Memory B cell (primary cell): ENCODE data around the gene EWSR1.
A peak's percentile ranks its signal among the peaks of the same experiment; 100 is the strongest.
"Not testable (repeated sequence)": the region's sequence is repeated elsewhere in the genome, so short reads cannot be mapped to it uniquely, and the experiment has no call there.

ENCODE experiments used
- ATAC-seq: fragments of 150-1000 bp; cut with Tn5 transposase; 2 replicates; pipeline ENCODE4 v1.10.0; 2021; ENCODE audit warnings: low read depth, mild to moderate bottlenecking, moderate library complexity
- DNase-seq, 2 donors: peaks; one replicate each; pipeline ENCODE4 v3.0.0; 2022; ENCODE audit warnings: low spot score in 2 of 2
- H3K27ac Mint-ChIP-seq: one replicate; pipeline ENCODE4 v1.8.0; 2022; ENCODE audit warnings: mild to moderate bottlenecking, moderate library complexity, mixed read lengths
- H3K27me3 Mint-ChIP-seq: one replicate; pipeline ENCODE4 v1.8.0; 2022; ENCODE audit warnings: mixed read lengths
- H3K36me3 Mint-ChIP-seq: one replicate; pipeline ENCODE4 v1.8.0; 2022; ENCODE audit warnings: mild to moderate bottlenecking, mixed read lengths
- H3K4me1 Mint-ChIP-seq: one replicate; pipeline ENCODE4 v1.8.0; 2022; ENCODE audit warnings: mixed read lengths
- H3K4me3 Mint-ChIP-seq: one replicate; pipeline ENCODE4 v1.8.0; 2022; ENCODE audit warnings: mild to moderate bottlenecking, moderate library complexity, mixed read lengths
- H3K9me3 Mint-ChIP-seq: one replicate; pipeline ENCODE4 v1.8.0; 2022; ENCODE audit warnings: mixed read lengths

EWSR1 gene

GRCh38 chr22:29267858-29268510 is at the start of gene EWSR1, which contains the start of gene RHBDD3:
Gene EWSR1, plus strand, starts transcription at chr22:29268268. Its CDS starts 69 bp downstream, at chr22:29268337.
Gene RHBDD3, minus strand, starts transcription at chr22:29267981. Its CDS starts 2,355 bp downstream, at chr22:29265626.
- peak; percentile 88 for ATAC-seq
- peak; percentile 99 to 100 for DNase-seq
- H3K27me3 Mint-ChIP-seq = no peaks in the 10 kb centered on the region
- H3K36me3 Mint-ChIP-seq = peaks cover 10% of the 10 kb centered on the region
- H3K4me1 Mint-ChIP-seq = peaks cover 34% of the 10 kb centered on the region
- H3K4me3 Mint-ChIP-seq = peak within 1 kb of the TSS; percentile 88
- no peaks in the 10 kb centered on the region for H3K9me3 Mint-ChIP-seq
- peak within 1 kb of the TSS; percentile 98 for H3K27ac Mint-ChIP-seq

DNA sequence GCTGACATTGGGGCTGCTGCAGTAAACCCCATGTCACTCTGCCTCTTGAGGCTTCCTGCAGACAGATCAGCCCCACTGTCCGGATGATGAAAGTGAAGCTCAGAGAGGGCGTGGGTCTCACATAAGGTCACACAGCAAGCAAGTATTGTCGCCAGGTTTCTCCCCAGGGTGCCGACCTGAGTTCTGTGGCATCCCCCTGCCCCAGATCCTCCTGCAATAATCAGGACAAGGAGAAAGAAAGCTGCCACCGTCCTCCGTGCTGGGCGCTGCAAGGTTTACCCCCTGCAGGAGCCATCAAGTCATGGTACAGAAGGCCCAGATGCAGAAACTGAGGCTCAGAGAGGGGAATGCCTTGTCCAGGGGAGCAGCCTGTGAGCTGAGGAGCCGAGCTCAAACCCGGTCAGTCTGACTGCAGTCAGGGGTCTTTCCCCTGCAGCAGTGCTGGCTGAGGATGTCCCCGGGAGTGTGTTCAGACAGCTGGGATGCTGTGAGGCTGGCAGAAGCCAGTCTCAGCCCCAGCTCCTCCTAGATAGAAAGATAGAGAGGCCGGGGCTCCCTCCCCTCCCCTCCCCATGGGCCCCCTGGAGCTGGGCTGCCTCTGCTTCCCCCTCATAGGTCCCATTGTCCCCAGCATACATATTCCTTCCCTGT is 49.2 kb upstream of the EWSR1 start:
- H3K9me3 Mint-ChIP-seq = no peaks in the 10 kb centered on the region
- H3K27me3 Mint-ChIP-seq = peaks cover 18% of the 10 kb centered on the region
- no peak overlapping the region for H3K27ac Mint-ChIP-seq
- H3K36me3 Mint-ChIP-seq = no peaks in the 10 kb centered on the region
- no peak for ATAC-seq
- H3K4me1 Mint-ChIP-seq = no peaks in the 10 kb centered on the region
- no peak overlapping the region for H3K4me3 Mint-ChIP-seq
- DNase-seq = no peak

DNA sequence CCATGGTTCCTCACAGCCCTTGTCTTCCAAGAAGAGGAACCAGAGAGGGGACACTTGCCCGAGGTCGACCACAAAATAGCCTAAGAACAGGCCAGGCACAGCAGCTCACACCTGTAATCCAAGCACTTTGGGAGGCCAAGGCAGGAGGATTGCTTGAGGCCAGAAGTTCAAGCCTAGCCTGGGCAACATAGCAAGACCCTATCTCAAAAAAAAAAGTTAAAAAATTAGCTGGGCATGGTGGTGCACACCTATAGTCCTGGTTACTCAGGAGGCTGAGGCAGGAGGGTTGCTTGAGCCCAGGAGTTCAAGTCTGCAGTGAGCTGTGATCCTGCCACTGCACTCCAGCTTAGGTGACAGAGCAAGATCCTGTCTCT is 48.7 kb upstream of the EWSR1 start:
- DNase-seq, H3K36me3 Mint-ChIP-seq, H3K27ac Mint-ChIP-seq, H3K4me1 Mint-ChIP-seq, ATAC-seq, H3K9me3 Mint-ChIP-seq, H3K4me3 Mint-ChIP-seq: not testable (repeated sequence)
- peaks cover 13% of the 10 kb centered on the region for H3K27me3 Mint-ChIP-seq

- Mint-ChIP-seq H3K36me3 (no peaks in the 10 kb centered on the region), H3K27ac (no peak overlapping the region), H3K4me3 (no peak overlapping the region), H3K4me1 (no peaks in the 10 kb centered on the region), H3K9me3 (no peaks in the 10 kb centered on the region), H3K27me3 (peaks cover 13% of the 10 kb centered on the region)
- ATAC-seq (no peak), DNase-seq (no peak)
These were observed 48.0 kb upstream of the EWSR1 start for GRCh38 chr22:29219881-29220670.

GRCh38 chr22:29224121-29224858 is 43.8 kb upstream of the EWSR1 start:
- no peaks in the 10 kb centered on the region for H3K4me1 Mint-ChIP-seq
- ATAC-seq = no peak
- H3K9me3 Mint-ChIP-seq = no peaks in the 10 kb centered on the region

GRCh38 chr22:29224859-29225410 is 43.1 kb upstream of the EWSR1 start:
- no peak for ATAC-seq
- Mint-ChIP-seq H3K4me3 (no peak overlapping the region), H3K9me3 (no peaks in the 10 kb centered on the region), H3K27ac (no peak overlapping the region), H3K27me3 (peaks cover 13% of the 10 kb centered on the region), H3K4me1 (no peaks in the 10 kb centered on the region), H3K36me3 (no peaks in the 10 kb centered on the region)
- no peak for DNase-seq

More at GRCh38 chr22:29224121-29224858, 43.8 kb upstream of the EWSR1 start:
- DNase-seq = no peak
- Mint-ChIP-seq H3K4me3 (no peak overlapping the region), H3K27ac (no peak overlapping the region), H3K36me3 (no peaks in the 10 kb centered on the region), H3K27me3 (peaks cover 15% of the 10 kb centered on the region)

DNA sequence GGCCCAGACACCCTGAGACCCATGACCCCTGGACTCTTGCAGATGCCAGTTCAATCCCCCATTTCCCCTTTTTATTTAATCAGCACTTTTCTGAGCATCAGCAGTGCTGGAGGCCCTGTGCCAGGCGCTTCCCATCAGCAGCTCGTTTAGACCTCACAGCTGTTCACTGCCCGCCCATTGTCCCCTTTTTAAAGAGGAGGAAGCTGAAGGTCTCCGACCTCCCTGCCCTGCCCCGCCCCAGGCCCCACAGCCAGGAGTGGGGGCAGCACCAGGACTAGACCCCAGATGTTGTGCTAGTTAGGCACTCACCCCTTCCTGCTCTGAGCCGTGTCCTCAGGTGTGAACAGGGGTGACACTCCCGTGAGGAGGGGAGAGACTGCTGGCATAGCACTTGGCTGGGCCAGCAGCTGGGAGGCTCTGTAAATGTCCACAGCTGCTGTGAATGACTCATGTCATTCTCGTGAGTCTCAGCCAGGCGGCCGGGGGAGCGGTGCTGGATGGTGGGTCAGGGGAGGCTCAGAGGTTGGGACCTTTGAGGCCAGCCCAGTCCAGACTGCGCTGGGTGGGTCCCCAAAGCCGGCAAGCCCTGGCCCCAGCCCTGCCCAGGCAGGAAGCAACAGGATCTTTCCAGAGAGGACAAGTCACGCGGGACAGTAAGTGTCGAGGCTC is 42.5 kb upstream of the EWSR1 start:
- Mint-ChIP-seq H3K4me3 (no peak overlapping the region), H3K27ac (no peak overlapping the region), H3K27me3 (peaks cover 12% of the 10 kb centered on the region), H3K9me3 (no peaks in the 10 kb centered on the region), H3K4me1 (no peaks in the 10 kb centered on the region), H3K36me3 (no peaks in the 10 kb centered on the region)
- ATAC-seq (no peak), DNase-seq (no peak)

DNA sequence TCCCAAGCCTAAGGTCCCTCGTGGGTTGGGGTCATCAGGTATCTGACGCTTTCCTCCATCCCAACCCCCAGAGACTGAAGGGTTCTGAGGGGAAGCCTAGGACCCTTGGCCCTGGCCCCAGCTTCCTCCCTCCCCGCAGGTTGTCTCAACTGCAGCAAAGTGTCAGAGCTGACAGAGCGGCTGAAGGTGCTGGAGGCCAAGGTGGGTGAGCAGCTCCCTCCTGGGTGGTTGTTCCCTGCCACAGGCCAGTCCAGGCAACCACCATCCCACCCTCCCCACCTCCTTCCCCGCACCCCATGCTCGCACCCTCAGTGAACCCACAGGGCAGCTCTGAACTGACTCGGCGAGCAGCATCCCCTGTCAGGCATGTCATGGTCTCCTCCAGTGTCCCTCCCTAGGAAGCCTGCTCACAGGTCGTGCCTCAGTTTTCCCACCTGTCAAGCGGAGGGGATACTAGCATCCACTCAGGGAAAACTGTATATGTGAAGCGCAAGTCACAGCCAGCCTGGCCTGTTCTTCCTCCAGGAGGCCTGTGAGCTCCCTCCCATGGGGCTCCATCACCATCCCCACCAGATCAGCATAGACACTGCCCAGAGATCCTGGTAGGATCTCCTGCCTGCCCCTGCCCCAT is 41.6 kb upstream of the EWSR1 start:
- H3K27ac Mint-ChIP-seq = no peak overlapping the region
- no peaks in the 10 kb centered on the region for H3K4me1 Mint-ChIP-seq
- DNase-seq = no peak
- no peak for ATAC-seq
- no peaks in the 10 kb centered on the region for H3K9me3 Mint-ChIP-seq
- H3K4me3 Mint-ChIP-seq = no peak overlapping the region
- peaks cover 9% of the 10 kb centered on the region for H3K27me3 Mint-ChIP-seq
- H3K36me3 Mint-ChIP-seq = no peaks in the 10 kb centered on the region

DNA sequence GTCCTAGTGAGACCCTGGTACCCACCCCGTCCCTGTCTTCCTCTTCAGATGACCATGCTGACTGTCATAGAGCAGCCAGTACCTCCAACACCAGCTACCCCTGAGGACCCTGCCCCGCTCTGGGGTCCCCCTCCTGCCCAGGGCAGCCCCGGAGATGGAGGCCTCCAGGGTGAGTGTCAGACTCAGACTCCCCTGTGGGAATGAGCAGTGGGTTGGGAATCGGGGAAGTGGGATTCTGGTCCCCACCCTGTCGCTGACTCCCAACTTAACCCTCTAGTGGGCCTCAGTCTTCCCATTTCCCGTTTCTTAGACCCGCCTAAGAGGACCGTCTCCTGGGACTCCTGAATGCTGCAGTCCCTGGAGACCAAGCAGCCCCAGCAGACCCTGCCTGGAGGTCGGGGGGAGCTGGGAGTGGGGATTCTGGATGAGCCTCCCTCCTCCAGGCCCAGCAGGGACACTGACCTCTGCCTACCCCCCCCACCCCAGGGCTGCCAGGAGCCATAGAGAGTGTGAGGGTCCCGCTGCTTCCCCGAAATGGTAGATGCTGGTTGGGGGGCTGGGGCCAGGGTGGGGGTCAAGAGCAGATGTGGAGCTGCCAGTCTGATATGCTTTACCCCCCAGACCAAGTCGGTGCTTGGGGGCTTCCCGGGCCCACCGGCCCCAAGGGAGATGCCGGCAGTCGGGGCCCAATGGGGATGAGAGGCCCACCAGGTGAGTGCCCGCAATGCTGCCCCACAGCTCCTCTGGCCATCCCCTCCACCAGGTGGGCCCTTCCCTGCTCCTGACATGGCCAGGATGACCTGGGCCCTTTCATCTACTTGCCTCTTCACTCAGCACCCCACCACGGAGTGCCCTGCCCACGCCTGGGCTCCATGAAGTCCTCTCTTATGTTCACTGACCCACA is 36.8 kb upstream of the EWSR1 start:
- ATAC-seq = no peak
- Mint-ChIP-seq H3K27ac (no peak overlapping the region), H3K9me3 (peaks cover 3% of the 10 kb centered on the region), H3K4me1 (no peaks in the 10 kb centered on the region), H3K27me3 (peaks cover 12% of the 10 kb centered on the region), H3K36me3 (peaks cover 3% of the 10 kb centered on the region), H3K4me3 (no peak overlapping the region)
- DNase-seq = no peak

GRCh38 chr22:29231971-29232959 is 35.8 kb upstream of the EWSR1 start:
- Mint-ChIP-seq H3K4me3 (no peak overlapping the region), H3K9me3 (peaks cover 3% of the 10 kb centered on the region), H3K4me1 (no peaks in the 10 kb centered on the region), H3K27ac (no peak overlapping the region), H3K27me3 (peaks cover 5% of the 10 kb centered on the region), H3K36me3 (peaks cover 3% of the 10 kb centered on the region)
- no peak for DNase-seq
- no peak for ATAC-seq

DNA sequence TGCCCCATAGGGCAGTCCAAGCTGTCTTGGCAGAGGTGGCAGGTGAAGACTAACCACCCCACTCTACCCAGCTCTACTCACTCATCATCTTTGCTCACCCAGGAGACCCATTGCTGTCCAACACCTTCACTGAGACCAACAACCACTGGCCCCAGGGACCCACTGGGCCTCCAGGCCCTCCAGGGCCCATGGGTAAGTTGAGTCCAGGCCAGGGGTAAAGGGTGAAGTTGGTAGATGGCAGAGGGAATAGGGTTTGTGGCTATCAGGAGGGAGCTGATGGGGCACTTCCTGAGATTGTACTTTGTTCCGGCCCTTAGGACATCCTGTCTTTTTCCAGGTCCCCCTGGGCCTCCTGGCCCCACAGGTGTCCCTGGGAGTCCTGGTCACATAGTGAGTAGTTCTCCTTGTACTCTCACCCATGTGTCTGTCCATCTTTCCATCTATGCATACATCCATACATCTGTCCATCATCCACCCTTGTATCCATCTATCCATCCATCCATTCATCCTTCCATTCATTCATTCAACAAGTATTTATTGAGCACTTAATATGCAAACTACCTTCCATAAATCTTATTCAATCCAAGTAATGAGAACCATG is 34.7 kb upstream of the EWSR1 start:
- H3K27me3 Mint-ChIP-seq = peaks cover 4% of the 10 kb centered on the region
- H3K36me3 Mint-ChIP-seq = peaks cover 3% of the 10 kb centered on the region
- H3K4me1 Mint-ChIP-seq = no peaks in the 10 kb centered on the region
- H3K4me3 Mint-ChIP-seq = no peak overlapping the region
- no peak overlapping the region for H3K27ac Mint-ChIP-seq
- H3K9me3 Mint-ChIP-seq = peaks cover 3% of the 10 kb centered on the region
- ATAC-seq (no peak), DNase-seq (no peak)
